T-helper 9 cell (primary cell): ENCODE data around the gene UBE2A.

Experiments
- DNase-seq: peaks from one replicate; pipeline ENCODE4 v3.0.0-alpha.2; 2020
- total RNA-seq, 2 donors: gene quantifications; one replicate each; lab custom pipeline; 2026; lab: John Stamatoyannopoulos, UW

Gene UBE2A
- 49.9 to 97.3 reads per million in 2 donors for total RNA-seq

- peak; percentile 81 for DNase-seq
Observed at GRCh38 chrX:119574394-119575266, at the start of gene UBE2A. UBE2A (plus strand) TSS chrX:119574563; CDS start chrX:119574712, 149 bp downstream.

GRCh38 chrX:119529345-119530276 lies 44.8 kb upstream of the UBE2A start:
- DNase-seq, result no peak

- DNase-seq, result no peak
Observed at GRCh38 chrX:119537487-119537886, 36.9 kb upstream of the UBE2A start.

DNA sequence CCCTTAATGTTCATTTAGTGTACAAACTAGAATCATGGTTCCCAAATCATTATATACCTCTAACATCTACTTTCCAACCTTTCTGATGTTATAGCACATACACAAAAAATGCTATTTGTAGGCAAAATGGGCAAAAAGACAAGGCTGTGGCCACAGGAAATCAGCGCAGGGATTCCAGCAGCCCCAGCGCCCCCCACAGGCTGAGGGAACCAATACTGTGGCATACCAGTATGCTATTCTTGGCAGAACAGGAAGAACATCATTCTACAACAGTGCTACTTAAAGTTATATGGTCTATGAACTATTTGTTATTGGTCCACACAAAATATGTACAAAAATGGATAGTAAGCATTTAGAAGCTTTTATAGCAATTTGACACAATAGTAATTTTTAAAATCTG lies 34.5 kb upstream of the UBE2A start:
- no peak for DNase-seq

GRCh38 chrX:119541188-119541587 lies 33.2 kb upstream of the UBE2A start:
- no peak for DNase-seq

DNA sequence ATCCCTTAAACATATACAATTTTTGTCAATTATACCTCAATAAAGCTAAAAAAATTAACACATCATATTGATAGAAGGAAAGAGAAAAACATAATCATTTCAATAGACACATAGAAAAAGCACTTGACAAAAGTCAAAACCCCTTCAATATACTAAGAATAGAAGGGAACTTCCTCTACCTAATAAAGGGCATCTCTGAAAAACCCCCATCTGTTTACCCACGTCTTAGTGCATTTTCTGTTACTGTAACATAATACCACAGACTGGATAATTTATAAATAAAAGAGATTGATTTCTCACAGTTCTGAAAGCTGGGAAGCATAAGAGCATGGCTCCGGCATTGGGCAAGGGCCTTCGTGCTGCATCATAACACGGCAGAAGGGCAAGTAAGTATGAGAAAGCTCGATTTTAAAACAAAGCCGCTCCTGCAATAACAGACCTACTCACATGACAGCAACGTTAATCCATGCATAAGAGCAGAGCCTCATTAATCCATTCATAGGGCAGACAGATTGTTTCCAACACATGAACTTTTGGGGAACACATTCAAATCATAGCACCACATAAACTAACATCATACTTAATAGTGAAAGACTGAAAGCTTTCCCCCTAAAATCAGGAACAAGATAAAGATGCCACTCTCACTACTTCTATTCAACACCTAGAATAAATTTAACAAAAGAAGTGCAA lies 24.9 kb upstream of the UBE2A start:
- no peak for DNase-seq

DNA sequence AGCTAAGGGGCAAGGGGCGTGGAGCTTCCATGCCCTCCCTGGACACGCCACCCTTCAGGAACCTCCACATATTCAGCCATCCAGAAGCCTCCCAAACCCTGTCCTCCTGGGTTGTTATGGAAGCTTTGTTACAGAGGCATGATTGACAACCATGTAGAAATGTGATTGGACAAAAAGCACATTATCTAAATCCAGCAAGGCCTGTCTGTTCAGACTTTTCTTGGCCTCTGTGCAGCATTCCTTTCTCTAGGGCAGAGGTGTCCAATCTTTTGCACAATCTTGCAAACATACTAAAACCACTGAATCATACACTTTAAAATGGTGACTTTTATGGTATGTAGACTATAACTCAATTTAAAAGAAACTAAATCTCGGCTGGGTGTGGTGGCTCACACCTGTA lies 21.9 kb upstream of the UBE2A start:
- no peak for DNase-seq

- peak; percentile 81 for DNase-seq
Observed at GRCh38 chrX:119565107-119565663, 9.2 kb upstream of the UBE2A start, which contains the start of gene STEEP1. STEEP1 (minus strand) TSS chrX:119565409; CDS start chrX:119565355, 54 bp downstream.

- DNase-seq, result no peak
Observed at GRCh38 chrX:119570351-119570835, 4.0 kb upstream of the UBE2A start.

- no peak for DNase-seq
Observed at GRCh38 chrX:119573222-119573621, 1.1 kb upstream of the UBE2A start.

DNA sequence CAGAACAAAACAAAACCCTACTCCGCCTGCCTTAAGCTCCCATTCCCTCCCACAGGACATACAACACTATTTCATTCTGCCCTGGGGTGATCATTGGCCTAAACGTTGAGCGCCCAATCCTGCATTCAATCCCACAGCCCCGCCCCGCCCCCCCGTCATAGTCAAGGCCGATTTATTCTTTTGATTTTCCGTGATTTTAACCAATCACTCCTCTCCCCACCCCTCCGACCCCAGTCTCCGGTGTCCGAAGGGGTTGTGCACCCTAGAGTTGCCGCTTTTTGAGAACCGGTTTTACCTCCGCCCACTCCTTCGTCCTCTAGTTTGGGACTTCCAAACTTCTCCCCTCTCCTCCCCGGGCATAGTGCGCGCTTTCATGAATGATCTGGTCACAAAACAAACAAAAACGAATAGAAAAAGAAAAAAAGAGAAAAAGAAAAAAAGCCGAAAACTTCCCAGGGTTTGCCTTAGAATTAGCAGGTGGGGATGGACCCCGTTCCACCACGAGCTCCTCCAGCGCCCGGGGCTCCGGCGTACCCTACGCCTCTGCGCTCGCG lies 446 bp upstream of the UBE2A start:
- DNase-seq, result no peak

DNA sequence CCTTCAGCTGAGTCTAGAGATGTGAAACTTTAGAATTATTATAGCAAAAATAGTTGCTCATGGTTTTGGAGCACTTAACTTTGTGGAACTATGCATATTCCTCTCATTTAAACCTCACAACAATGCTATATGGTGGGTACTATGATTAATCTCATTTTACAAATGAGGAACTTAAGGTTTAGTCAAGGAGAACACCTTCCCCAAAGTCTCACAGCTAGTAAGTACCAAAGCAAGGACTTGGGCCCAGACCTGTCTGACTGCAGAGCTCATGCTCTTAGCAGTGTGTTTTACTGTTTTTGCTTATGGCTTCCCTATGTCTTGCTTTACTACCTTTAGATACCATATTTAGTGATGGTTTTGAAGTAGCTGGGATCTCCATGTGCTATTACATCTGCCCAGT lies 5.1 kb downstream of the UBE2A start:
- no peak for DNase-seq

GRCh38 chrX:119583431-119584059 lies 9.2 kb downstream of the UBE2A start:
- DNase-seq, result no peak

GRCh38 chrX:119589810-119590209 lies 15.4 kb downstream of the UBE2A start:
- DNase-seq, result no peak

- no peak for DNase-seq
Observed at GRCh38 chrX:119602701-119603255, 28.4 kb downstream of the UBE2A start.

GRCh38 chrX:119604766-119605463 lies 30.6 kb downstream of the UBE2A start:
- no peak for DNase-seq

DNA sequence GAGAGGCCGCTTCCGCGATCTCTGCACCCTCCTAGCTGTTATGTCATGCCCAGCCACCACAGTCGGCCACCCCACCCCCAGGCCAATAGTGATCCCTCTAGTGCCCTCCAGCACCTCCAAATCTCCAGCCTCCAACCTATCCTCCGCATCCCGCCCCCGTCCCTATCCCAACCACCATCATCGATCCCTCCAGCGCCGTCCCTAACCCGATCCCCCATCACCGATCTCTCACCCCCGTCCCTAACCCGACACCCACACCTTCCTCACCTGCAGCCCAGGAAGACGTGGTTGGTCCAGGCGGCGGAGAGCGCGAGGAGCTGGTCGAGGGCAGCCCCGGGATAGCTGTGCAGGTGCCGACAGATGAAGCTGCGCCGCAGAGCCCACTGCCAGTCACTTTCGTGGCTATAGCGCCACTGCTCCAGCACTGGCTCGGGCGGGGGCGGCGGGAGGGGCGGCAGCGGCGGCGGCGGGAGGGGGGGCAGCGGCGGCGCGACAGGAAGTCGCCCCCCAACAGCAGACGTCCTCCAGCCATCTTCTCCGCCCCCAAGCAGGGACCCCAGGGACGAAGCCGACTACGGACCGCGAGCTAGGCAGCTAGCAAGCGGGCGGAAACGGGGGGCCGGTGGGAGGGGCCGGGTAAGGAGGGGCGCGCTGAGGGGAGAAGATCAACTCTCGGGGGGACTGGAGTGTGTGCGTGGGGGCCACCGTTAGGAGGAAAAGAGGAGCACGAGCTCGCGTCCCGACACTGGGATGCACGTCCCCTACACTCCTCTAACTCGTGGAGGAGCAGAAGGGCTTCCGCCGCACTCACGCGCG lies 31.3 kb downstream of the UBE2A start:
- DNase-seq, result peak; percentile 40

GRCh38 chrX:119606280-119607017 lies 32.1 kb downstream of the UBE2A start, which contains the start of gene NKRF:
NKRF (minus strand) TSS chrX:119606424.
- peak; percentile 85 for DNase-seq

DNA sequence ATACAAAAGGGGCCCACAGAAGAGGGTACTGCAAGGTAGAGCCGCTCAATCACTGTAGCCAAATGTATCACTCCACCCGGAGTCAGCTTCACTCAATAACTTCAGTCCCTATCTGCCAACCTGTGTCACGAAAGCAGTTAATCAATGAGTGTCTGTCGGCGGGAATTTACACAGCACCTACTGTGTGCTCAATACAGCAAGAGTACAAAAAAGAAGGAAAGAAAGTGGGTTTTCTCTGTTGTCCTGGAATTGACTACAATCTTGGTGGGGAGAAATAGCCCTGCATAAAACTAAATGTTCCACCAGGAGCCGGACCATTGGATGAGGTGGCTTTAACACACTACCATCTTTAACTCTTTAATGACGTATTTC lies 32.6 kb downstream of the UBE2A start:
- DNase-seq, result no peak
